HG02678 (cell line): ENCODE results near the gene TBL2.
"Not testable (repeated sequence)": the region's sequence is repeated elsewhere in the genome, so short reads cannot be mapped to it uniquely, and the experiment has no call there.

Source experiments
- ATAC-seq: cut with Tn5 transposase; IDR thresholded peaks from one replicate; pipeline ENCODE4 v1.9.1; 2021; ENCODE audit warnings: mild to moderate bottlenecking, moderate library complexity; ENCODE audit not compliant: unreplicated experiment

Gene TBL2

GRCh38 chr7:73578342-73579128 is at the start of gene TBL2:
TBL2 (minus strand) TSS chr7:73578579; CDS start chr7:73578549, 30 bp downstream.
- peak; percentile 90 for ATAC-seq

- ATAC-seq, result no peak
These were observed 48.4 kb upstream of the TBL2 start for GRCh38 chr7:73626814-73627213.

- ATAC-seq, result no peak
These were observed 46.9 kb upstream of the TBL2 start for GRCh38 chr7:73625276-73625675.

GRCh38 chr7:73624669-73625001 is 46.3 kb upstream of the TBL2 start:
- ATAC-seq, result no peak

- ATAC-seq, result no peak
These were observed 45.7 kb upstream of the TBL2 start, which contains the start of gene MLXIPL for GRCh38 chr7:73623798-73624668. MLXIPL (minus strand) TSS chr7:73624522; CDS start chr7:73624492, 30 bp downstream.

GRCh38 chr7:73622909-73623797 is 44.8 kb upstream of the TBL2 start:
- no peak for ATAC-seq

- ATAC-seq, result no peak
These were observed 44.1 kb upstream of the TBL2 start for GRCh38 chr7:73622527-73622908.

- no peak for ATAC-seq
These were observed 43.0 kb upstream of the TBL2 start for GRCh38 chr7:73621168-73622063.

- ATAC-seq, result not testable (repeated sequence)
These were observed 41.0 kb upstream of the TBL2 start for GRCh38 chr7:73619394-73619793.

GRCh38 chr7:73618538-73618937 is 40.2 kb upstream of the TBL2 start:
- ATAC-seq, result no peak

GRCh38 chr7:73617520-73617919 is 39.1 kb upstream of the TBL2 start:
- not testable (repeated sequence) for ATAC-seq

GRCh38 chr7:73615886-73616285 is 37.5 kb upstream of the TBL2 start:
- ATAC-seq, result no peak

GRCh38 chr7:73614937-73615336 is 36.6 kb upstream of the TBL2 start:
- ATAC-seq, result not testable (repeated sequence)

- no peak for ATAC-seq
These were observed 35.8 kb upstream of the TBL2 start for GRCh38 chr7:73613954-73614735.

- ATAC-seq, result no peak
These were observed 34.4 kb upstream of the TBL2 start for GRCh38 chr7:73612598-73613269.

- no peak for ATAC-seq
These were observed 32.7 kb upstream of the TBL2 start for GRCh38 chr7:73611017-73611555.

GRCh38 chr7:73610105-73610504 is 31.7 kb upstream of the TBL2 start:
- no peak for ATAC-seq

- not testable (repeated sequence) for ATAC-seq
These were observed 29.3 kb upstream of the TBL2 start for GRCh38 chr7:73607692-73607983.
